MCF 10A (cell line): ENCODE data around the gene NQO2. TPM values are rescaled to one million over a fixed set of nuclear protein-coding genes. Genes with fewer than 3 reads are reported as not detected.
"Not testable (repeated sequence)": the region's sequence is repeated elsewhere in the genome, so short reads cannot be mapped to it uniquely, and the experiment has no call there.

Source experiments
- BruUV-seq: library from RNA; stranded (reverse); fragments of 400-500 nt; replicated peaks from 2 replicates; lab custom pipeline; 2021; lab: Mats Ljungman, UMichigan
- CTCF ChIA-PET: fragments of 300-600 bp; sonication (Branson Sonifier 250); formaldehyde crosslinking; extraction: SDS; loops from one replicate; lab custom pipeline; 2021; ENCODE audit warnings: antibody characterized with exemption, inconsistent platforms; lab: Yijun Ruan, JAX
- POLR2A ChIA-PET: fragments of 300-600, 350-650 bp; sonication (Branson Sonifier 250); formaldehyde crosslinking; extraction: SDS; loops from one replicate; lab custom pipeline; 2020; ENCODE audit warnings: antibody characterized with exemption, inconsistent platforms; lab: Yijun Ruan, JAX
- DNase-seq: peaks from one replicate; pipeline ENCODE4 v3.0.0-alpha.2; 2018; ENCODE audit not compliant: unreplicated experiment
- H3K27ac Mint-ChIP-seq: one replicate; pipeline ENCODE4 v1.8.0; 2022; ENCODE audit warnings: mild to moderate bottlenecking, low read depth, mixed read lengths; ENCODE audit not compliant: unreplicated experiment
- H3K27me3 Mint-ChIP-seq: one replicate; pipeline ENCODE4 v1.8.0; 2022; ENCODE audit warnings: mixed read lengths; ENCODE audit not compliant: insufficient read depth, unreplicated experiment
- H3K36me3 Mint-ChIP-seq: one replicate; pipeline ENCODE4 v1.8.0; 2022; ENCODE audit warnings: mild to moderate bottlenecking, moderate library complexity, mixed read lengths; ENCODE audit not compliant: insufficient read depth, unreplicated experiment
- H3K4me1 Mint-ChIP-seq: one replicate; pipeline ENCODE4 v1.8.0; 2022; ENCODE audit warnings: mixed read lengths; ENCODE audit not compliant: insufficient read depth, unreplicated experiment
- H3K4me3 Mint-ChIP-seq: one replicate; pipeline ENCODE4 v1.8.0; 2022; ENCODE audit warnings: mild to moderate bottlenecking, moderate library complexity, mixed read lengths; ENCODE audit not compliant: unreplicated experiment
- H3K9me3 Mint-ChIP-seq: one replicate; pipeline ENCODE4 v1.8.0; 2022; ENCODE audit warnings: mixed read lengths; ENCODE audit not compliant: unreplicated experiment
- intact Hi-C: fragments of 100-400 bp; cut with micrococcal nuclease; formaldehyde crosslinking; loops from 2 replicates; pipeline ENCODE4 v1.14.1; 2022
- total RNA-seq: library from RNA; stranded (reverse); gene quantifications from 2 replicates; pipeline ENCODE4 v1.2.3, GENCODE V29; 2022
- TF ChIP-seq, protein P1 (sequence below): fragments of 200-600 bp; IDR thresholded peaks from one replicate; pipeline ENCODE4 v1.8.0; 2022; ENCODE audit warnings: antibody characterized with exemption, mild to moderate bottlenecking; ENCODE audit not compliant: unreplicated experiment

NQO2 gene
- total RNA-seq, 1 experiment from 2014 or later = 18.6 TPM

DNA sequence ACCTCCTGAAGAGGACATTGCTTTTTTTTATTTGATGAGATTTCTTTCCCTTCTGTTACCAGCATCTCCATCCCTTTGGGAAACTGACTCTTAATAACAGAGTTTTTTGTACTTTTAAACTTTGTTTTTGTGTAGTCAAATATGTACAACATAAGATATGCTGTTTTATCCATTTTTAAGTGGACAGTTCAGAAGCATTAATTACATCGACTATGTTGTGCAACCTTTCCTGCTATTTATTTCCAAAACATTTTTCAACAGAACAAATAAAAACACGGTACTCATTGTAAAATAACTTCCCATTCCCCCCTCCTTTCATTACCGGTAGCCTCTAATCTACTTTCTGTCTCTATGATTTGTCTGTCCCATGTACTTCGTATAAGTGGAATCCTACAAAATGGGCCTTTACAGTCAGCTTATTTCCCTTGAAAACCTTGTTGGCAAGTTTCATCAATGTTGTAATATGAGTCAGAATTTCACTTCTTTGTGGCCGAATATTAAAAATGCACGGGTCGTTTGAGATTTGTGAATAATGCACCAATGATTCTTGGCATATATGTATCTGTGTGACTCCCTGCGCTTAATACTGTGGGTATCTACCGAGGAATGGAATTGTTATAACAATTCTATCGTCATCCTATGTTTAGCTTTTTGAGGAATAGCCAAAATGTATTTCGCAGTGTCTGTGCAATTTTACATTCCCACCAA, 57.5 kb downstream of the NQO2 start:
- POLR2A ChIA-PET = interaction anchor here (1.0 to 1.9 kb wide), 3 partner anchors 58 to 85 kb away, joined by 3 to 9 read pairs (median 5); partner anchors contain the start of gene NQO2
- no peaks in the 10 kb centered on the region for H3K36me3 Mint-ChIP-seq
- no peak overlapping the region for H3K27ac Mint-ChIP-seq
- no TSS peak for BruUV-seq
- H3K4me1 Mint-ChIP-seq = peaks cover 4% of the 10 kb centered on the region
- no peak overlapping the region for H3K4me3 Mint-ChIP-seq
- H3K9me3 Mint-ChIP-seq = no peaks in the 10 kb centered on the region
- intact Hi-C loops = loop anchor here (2.0 to 10.0 kb wide), 3 partner anchors 58 to 265 kb away; partner anchors contain the start of genes NQO2 and SERPINB1
- DNase-seq = no peak
- H3K27me3 Mint-ChIP-seq = peaks cover 12% of the 10 kb centered on the region
- TF ChIP-seq, protein P1, sequence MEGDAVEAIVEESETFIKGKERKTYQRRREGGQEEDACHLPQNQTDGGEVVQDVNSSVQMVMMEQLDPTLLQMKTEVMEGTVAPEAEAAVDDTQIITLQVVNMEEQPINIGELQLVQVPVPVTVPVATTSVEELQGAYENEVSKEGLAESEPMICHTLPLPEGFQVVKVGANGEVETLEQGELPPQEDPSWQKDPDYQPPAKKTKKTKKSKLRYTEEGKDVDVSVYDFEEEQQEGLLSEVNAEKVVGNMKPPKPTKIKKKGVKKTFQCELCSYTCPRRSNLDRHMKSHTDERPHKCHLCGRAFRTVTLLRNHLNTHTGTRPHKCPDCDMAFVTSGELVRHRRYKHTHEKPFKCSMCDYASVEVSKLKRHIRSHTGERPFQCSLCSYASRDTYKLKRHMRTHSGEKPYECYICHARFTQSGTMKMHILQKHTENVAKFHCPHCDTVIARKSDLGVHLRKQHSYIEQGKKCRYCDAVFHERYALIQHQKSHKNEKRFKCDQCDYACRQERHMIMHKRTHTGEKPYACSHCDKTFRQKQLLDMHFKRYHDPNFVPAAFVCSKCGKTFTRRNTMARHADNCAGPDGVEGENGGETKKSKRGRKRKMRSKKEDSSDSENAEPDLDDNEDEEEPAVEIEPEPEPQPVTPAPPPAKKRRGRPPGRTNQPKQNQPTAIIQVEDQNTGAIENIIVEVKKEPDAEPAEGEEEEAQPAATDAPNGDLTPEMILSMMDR = no peak
- CTCF ChIA-PET = interaction anchor here (0.8 to 6.7 kb wide), 9 partner anchors 18 to 239 kb away, joined by 3 to 34 read pairs (median 4); partner anchors contain the start of gene NQO2

DNA sequence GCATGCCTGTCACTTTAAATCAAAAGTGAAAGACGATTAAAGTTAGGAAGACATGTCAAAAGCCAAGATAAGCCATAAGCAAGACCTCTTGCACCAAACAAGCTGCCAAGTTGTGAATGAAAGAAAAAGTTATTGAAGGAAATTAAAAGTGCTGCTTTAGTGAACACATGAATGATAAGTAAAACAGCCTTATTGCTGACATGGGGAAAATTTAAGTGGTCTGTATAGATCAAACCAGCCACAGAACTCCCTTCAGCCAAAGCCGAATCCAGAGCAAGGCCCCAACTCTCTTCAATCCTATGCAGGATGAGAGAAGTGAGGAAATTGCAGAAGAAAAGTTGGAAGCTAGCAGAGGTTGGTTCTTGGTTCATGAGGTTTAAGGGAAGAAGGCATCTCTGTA, 59.3 kb downstream of the NQO2 start:
- Mint-ChIP-seq H3K27ac (no peak overlapping the region), H3K27me3 (peaks cover 12% of the 10 kb centered on the region), H3K4me1 (peaks cover 5% of the 10 kb centered on the region), H3K9me3 (no peaks in the 10 kb centered on the region), H3K4me3 (no peak overlapping the region), H3K36me3 (no peaks in the 10 kb centered on the region)
- intact Hi-C loops = loop anchor here (5.0 to 10.0 kb wide), 2 partner anchors 214 to 267 kb away; partner anchors contain the start of gene SERPINB1
- TF ChIP-seq, protein P1 = no peak
- BruUV-seq = no TSS peak
- no peak for DNase-seq
- POLR2A ChIA-PET = interaction anchor here (0.6 to 1.3 kb wide), 4 partner anchors 9 to 128 kb away, joined by 3 to 5 read pairs (median 3); partner anchors contain the start of gene RIPK1
- CTCF ChIA-PET = interaction anchor here (0.9 to 6.7 kb wide), 5 partner anchors 20 to 69 kb away, joined by 3 to 34 read pairs (median 4); partner anchors contain the start of gene NQO2

DNA sequence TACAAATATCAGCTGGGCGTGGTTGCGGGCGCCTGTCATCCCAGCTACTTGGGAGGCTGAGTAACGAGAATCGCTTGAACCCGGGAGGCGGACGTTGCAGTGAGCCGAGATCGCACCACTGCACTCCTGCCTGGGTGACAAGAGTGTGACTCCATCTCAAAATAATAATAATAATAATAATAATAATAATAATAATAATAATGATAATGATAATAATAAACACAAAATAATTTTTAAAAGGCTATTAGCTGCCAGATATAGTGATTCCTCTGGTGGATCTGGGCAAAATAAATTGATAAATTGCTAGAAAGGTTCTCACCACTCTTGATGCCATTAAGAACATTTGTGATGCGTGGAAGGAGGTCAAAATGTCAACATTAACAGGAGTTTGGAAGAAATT, 60.4 kb downstream of the NQO2 start:
- H3K27ac Mint-ChIP-seq, intact Hi-C loops, H3K4me3 Mint-ChIP-seq, BruUV-seq, H3K9me3 Mint-ChIP-seq, DNase-seq, H3K36me3 Mint-ChIP-seq, H3K4me1 Mint-ChIP-seq: not testable (repeated sequence)
- peaks cover 12% of the 10 kb centered on the region for H3K27me3 Mint-ChIP-seq
- CTCF ChIA-PET = interaction anchor here (0.6 to 6.7 kb wide), 7 partner anchors 21 to 269 kb away, joined by 3 to 34 read pairs (median 4); partner anchors contain the start of gene NQO2
- POLR2A ChIA-PET = interaction anchor here (0.7 to 2.9 kb wide), 3 partner anchors 61 to 297 kb away, joined by 3 to 42 read pairs (median 3); no protein-coding TSS in a partner anchor

DNA sequence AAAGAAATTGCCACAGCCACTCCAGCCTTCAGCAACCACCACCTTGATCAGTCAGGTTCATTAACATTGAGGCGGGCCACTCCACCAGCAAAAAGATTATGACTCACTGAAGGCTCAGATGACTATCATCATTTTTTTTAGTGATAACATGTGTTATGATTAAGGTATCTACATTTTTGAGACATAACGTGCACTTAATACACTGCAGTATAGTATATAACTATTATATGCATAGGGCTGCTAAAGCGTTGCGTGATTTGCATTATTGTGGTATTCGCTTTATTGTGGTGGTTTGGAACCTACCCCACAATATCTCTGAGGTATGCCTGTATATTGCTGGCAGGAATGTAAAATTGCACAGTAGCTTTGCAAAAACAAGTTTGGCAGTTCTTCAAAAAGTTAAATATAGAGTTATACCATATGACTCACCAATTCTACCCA, 61.8 kb downstream of the NQO2 start:
- no peak overlapping the region for H3K4me3 Mint-ChIP-seq
- no peaks in the 10 kb centered on the region for H3K9me3 Mint-ChIP-seq
- peaks cover 12% of the 10 kb centered on the region for H3K27me3 Mint-ChIP-seq
- no peak overlapping the region for H3K27ac Mint-ChIP-seq
- H3K4me1 Mint-ChIP-seq = peaks cover 5% of the 10 kb centered on the region
- peaks cover 6% of the 10 kb centered on the region for H3K36me3 Mint-ChIP-seq
- intact Hi-C loops = no loop called here
- TF ChIP-seq, protein P1 = peak; percentile 23
- DNase-seq = peak; percentile 82
- BruUV-seq = no TSS peak
- ChIA-PET CTCF (interaction anchor here (3.4 to 6.7 kb wide), 2 partner anchors 61 to 71 kb away, joined by 9 to 34 read pairs; partner anchors contain the start of gene NQO2), POLR2A (interaction anchor here (0.7 to 2.9 kb wide), 12 partner anchors 11 to 297 kb away, joined by 3 to 42 read pairs (median 4); partner anchors contain the start of genes BPHL, NQO2, SERPINB1 and TUBB2A)

DNA sequence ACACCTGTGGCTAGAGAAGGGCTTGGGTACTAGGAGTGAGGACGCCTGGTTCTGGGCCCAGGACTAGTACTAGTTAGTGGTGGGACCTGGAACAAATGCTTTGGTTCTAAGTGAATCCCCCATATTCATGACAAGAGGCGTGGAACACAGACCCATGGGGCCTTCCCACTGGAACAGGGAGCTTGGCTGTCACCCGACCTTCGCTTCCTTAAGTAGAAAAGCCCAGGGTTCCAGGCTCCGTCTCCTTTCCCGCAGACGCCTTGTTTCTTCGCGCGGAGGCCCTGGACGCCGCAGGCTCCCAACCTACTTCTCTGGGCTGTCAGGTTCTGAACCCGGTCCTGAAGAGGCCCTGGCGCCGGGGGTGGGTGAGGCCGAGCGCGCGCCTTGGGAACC, 63.6 kb downstream of the NQO2 start:
- H3K36me3 Mint-ChIP-seq, DNase-seq, BruUV-seq, H3K9me3 Mint-ChIP-seq, intact Hi-C loops, H3K27ac Mint-ChIP-seq: not testable (repeated sequence)
- POLR2A ChIA-PET = interaction anchor here (0.7 to 1.3 kb wide), 11 partner anchors 12 to 92 kb away, joined by 3 to 22 read pairs (median 4); partner anchors contain the start of genes BPHL, NQO2 and SERPINB6
- H3K27me3 Mint-ChIP-seq = peaks cover 11% of the 10 kb centered on the region
- H3K4me1 Mint-ChIP-seq = peaks cover 11% of the 10 kb centered on the region
- CTCF ChIA-PET = interaction anchor here (0.6 kb wide), 1 partner anchor 76 kb away, joined by 3 read pairs; no protein-coding TSS in a partner anchor
- H3K4me3 Mint-ChIP-seq = peak overlapping the region; percentile 71
